GM10266 (cell line): Measurements from ENCODE around the gene DYRK3.

Source experiments
- DNase-seq: peaks from one replicate; pipeline ENCODE4 v3.0.0; 2012; ENCODE audit errors: extremely low spot score
- CTCF ChIP-seq: IDR thresholded peaks from 2 replicates; pipeline ENCODE4 v1.5.1; 2012; ENCODE audit warnings: mild to moderate bottlenecking, low read depth; ENCODE audit not compliant: control insufficient read depth, insufficient read depth; ENCODE audit errors: missing control alignments

The DYRK3 gene

GRCh38 chr1:206662396-206663092, 27.2 kb downstream of the DYRK3 start:
- no peak for TF ChIP-seq CTCF
- DNase-seq: no peak

- no peak for DNase-seq
Measured at GRCh38 chr1:206663362-206663761, 28.0 kb downstream of the DYRK3 start.

GRCh38 chr1:206663832-206664652, 28.7 kb downstream of the DYRK3 start:
- DNase-seq: peak; percentile 75
- TF ChIP-seq CTCF: peak; percentile 80

More at GRCh38 chr1:206663362-206663761, 28.0 kb downstream of the DYRK3 start:
- TF ChIP-seq CTCF: no peak

GRCh38 chr1:206664740-206665139, 29.4 kb downstream of the DYRK3 start:
- TF ChIP-seq CTCF: no peak
- DNase-seq: no peak

GRCh38 chr1:206666031-206666561, 30.8 kb downstream of the DYRK3 start:
- DNase-seq: no peak
- no peak for TF ChIP-seq CTCF

- DNase-seq: no peak
- no peak for TF ChIP-seq CTCF
Measured at GRCh38 chr1:206666954-206667665, 31.8 kb downstream of the DYRK3 start.
